ENCODE measurements around the gene PLET1. TPM values are rescaled to one million over a fixed set of nuclear protein-coding genes. Genes with fewer than 3 reads are reported as not detected.

PLET1 gene
- total RNA-seq, 1 experiment from 2014 or later, result not detected

- Histone ChIP-seq H2BK15ac (ENCODE audit: low read depth, low read length) (no peak overlapping the region), H4K5ac (ENCODE audit: insufficient read length, low read depth, low read length) (no peak overlapping the region), H3K4me1 (ENCODE audit: insufficient read depth, low read length) (no peaks in the 10 kb centered on the region), H3K9ac (ENCODE audit: extremely low read depth, insufficient read length, low read length) (no peak overlapping the region), H4K20me1 (ENCODE audit: control insufficient read depth, insufficient read depth, insufficient read length) (peaks cover 2% of the 10 kb centered on the region), H2AFZ (ENCODE audit: low read length) (no peak overlapping the region), H3K79me1 (ENCODE audit: insufficient read depth, low read depth, low read length, poor library complexity, severe bottlenecking) (no peaks in the 10 kb centered on the region), H2BK12ac (ENCODE audit: insufficient read length, low read depth, low read length) (no peak overlapping the region), H3K27ac (ENCODE audit: insufficient read length, low read depth, low read length) (no peak overlapping the region), H3T11ph (ENCODE audit: low read length) (no peak overlapping the region), H3K18ac (ENCODE audit: insufficient read length, low read depth, low read length) (no peak overlapping the region), H3K9me3 (ENCODE audit: control insufficient read depth, low read depth, low read length) (no peaks in the 10 kb centered on the region), H3K79me2 (ENCODE audit: insufficient read depth, low read length) (no peaks in the 10 kb centered on the region), H2AK5ac (ENCODE audit: insufficient read length, low read length) (no peak overlapping the region), H3K14ac (ENCODE audit: insufficient read depth, low read length) (no peak overlapping the region), H3K23ac (ENCODE audit: insufficient read length, low read depth, low read length) (no peak overlapping the region), H3K56ac (ENCODE audit: insufficient read length, low read depth, low read length) (no peak overlapping the region), H4K8ac (replicated peaks; ENCODE audit: insufficient read length, low read depth, low read length) (no peak overlapping the region), H3K4me2 (ENCODE audit: insufficient read depth, insufficient read length, low read length) (no peak overlapping the region), H3K4ac (ENCODE audit: low read depth, low read length) (no peak overlapping the region), H2BK20ac (ENCODE audit: low read depth, low read length, poor library complexity, severe bottlenecking) (no peak overlapping the region), H2BK120ac (ENCODE audit: low read depth, low read length, poor library complexity, severe bottlenecking) (no peak overlapping the region), H4K91ac (ENCODE audit: insufficient read length, low read depth, low read length) (no peak overlapping the region), H3K23me2 (ENCODE audit: insufficient read length, low read depth, low read length, poor library complexity, severe bottlenecking) (no peaks in the 10 kb centered on the region), H2BK5ac (ENCODE audit: insufficient read length, low read length) (no peak overlapping the region), H3K27me3 (ENCODE audit: insufficient read depth, low read length) (no peaks in the 10 kb centered on the region; the same call in 1 of the 2 replicates)
- Mint-ChIP-seq H3K36me3 (ENCODE audit: insufficient read depth in 1 of 3, low read depth in 3 of 3) (peaks cover 0 to 7% (median 2%) of the 10 kb centered on the region in 3 experiments; a peak in 3 of 7 replicates), H3K27me3 (ENCODE audit: low read depth) (peaks cover 4% of the 10 kb centered on the region), H3K9me3 (peaks cover 6 to 8% of the 10 kb centered on the region in 2 experiments; a peak in 4 of 5 replicates), H3K4me1 (peaks cover 0 to 8% of the 10 kb centered on the region in 2 experiments; a peak in 1 of 4 replicates), H3K4me3 (no peak overlapping the region), H3K27ac (no peak overlapping the region)
- WGBS (ENCODE audit: extremely low coverage, insufficient read length, low lambda C conversion rate), result no CpG with 5 or more reads among the region's 2 CpGs
- DNase-seq, result no peak
- no peak for TF ChIP-seq CTCF (conservative IDR thresholded peaks at IDR 0.05)
Observed at GRCh38 chr11:112308651-112309050, 48.0 kb upstream of the PLET1 start.
